Stimulated activated naive CD8-positive, alpha-beta T cell treated with anti-CD3 and anti-CD28 coated beads, Interleukin-15, Interleukin-2, amounts not matched to agents 100 U/mL and 50 U/mL, for 24 hours (primary cell): ENCODE measurements around the gene VWA1.

Experiments
- ATAC-seq: fragments of 150-1000 bp; cut with Tn5 transposase; one replicate; pipeline ENCODE4 v1.10.0; 2021
- DNase-seq: peaks from one replicate; pipeline ENCODE4 v3.0.0; 2021

Gene VWA1, protein sequence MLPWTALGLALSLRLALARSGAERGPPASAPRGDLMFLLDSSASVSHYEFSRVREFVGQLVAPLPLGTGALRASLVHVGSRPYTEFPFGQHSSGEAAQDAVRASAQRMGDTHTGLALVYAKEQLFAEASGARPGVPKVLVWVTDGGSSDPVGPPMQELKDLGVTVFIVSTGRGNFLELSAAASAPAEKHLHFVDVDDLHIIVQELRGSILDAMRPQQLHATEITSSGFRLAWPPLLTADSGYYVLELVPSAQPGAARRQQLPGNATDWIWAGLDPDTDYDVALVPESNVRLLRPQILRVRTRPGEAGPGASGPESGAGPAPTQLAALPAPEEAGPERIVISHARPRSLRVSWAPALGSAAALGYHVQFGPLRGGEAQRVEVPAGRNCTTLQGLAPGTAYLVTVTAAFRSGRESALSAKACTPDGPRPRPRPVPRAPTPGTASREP

DNA sequence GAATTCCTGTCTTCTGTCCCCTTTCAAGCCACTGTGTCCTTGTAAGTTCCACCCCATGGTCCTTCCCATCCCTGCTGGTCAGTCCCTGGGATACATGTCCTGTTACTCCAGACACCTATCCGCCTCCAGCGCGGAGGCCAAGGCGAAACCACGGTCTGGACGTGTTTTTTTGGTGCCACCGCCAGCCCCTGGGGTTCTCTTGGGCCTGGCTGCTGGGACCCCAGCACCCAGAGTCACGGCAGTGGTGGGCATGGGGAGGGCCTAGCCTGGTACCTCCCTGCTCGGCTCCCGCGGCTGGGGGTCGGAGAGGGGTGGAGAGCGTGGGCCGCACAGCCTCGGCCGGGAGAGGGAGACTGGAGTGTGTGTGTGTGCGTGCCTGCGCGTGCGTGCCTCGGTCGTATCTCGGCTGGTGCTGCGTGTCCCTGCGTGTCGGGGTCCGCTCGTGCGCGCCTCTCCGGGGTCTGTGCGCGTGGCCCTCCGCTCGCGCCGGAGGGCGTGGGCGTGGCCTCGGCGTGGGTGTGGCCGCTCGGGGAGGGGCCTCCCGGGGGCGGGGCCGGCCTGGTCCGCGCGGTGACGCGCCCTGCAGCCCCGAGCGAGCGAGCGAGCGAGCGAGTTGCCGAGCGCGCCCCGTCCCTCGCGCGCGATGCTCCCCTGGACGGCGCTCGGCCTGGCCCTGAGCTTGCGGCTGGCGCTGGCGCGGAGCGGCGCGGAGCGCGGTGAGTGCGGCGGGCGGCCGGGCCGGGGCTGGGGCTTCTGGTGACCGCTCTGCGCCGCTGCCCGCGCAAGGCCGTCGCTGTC lies at the start of gene VWA1:
TSS of gene VWA1 (plus strand) at position 585 of the 798 bp plus-strand sequence. CDS start at position 644, 59 bp downstream.
- DNase-seq (peak; percentile 83), ATAC-seq (peak; percentile 47)

DNA sequence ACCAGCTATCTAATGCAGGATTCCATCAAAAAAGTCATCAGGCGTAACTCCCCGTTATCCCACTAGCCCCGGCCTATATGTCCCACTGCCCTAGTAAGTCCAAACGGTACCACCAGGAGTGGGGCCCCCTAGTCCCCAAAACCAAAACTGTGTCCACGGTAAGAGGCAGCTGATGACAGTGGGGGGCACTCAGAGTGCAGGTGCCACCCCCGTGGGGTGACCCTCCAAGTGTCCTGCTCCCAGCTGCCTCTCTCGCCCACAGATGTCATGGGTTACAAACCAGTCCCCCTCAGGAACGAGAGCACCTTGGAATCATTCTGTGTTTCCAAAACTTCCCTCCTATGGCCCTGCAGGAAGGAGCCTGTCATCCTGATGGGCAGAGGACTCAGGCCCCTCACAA lies 49.6 kb upstream of the VWA1 start:
- DNase-seq (no peak), ATAC-seq (no peak)

DNA sequence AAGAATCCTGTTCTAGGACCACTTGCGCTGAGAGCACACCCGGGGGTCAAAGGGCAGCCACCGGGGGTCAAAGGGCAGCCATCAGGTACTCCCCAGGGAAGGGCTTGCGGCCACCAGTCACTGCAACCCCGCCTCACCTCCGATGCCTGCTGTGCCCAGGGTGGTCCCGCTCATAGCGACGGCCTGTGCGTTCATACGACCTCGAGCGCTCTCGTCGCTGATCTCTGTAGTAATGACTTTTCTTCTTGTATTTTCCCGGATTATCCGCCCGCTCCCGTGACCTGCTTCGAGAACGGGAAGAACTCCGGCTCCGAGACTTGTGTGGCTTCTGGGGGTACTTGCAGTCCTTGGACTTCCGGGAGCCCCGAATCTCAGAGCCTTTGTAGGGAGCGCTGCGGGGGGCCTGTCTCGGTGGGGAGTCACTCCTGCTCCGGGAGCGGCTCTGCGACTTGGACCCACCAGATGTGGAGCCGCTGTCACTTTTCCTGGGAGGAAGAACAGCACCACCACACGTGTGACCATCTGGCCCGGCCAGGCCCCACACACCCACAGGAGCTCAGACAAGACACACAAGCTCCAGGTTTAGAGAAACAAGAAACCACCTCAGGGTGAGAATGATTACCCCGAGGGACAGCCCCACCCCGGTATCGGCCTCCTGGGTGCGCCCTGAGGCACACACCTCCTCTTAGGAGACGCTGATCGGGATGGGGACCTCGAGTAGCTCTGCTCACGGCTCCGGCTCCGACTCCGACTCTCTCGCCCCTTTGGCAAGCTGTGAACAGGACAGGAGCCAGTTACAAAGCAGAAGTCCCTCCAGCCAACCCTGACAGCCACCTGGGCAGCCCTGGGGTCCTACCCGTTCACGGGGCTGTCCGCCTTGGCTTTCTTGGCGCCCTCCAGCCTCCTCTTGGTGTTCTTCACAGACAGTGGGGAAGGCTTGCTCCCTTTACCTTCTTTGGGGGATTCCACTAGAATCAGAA lies 48.1 kb upstream of the VWA1 start:
- ATAC-seq (no peak), DNase-seq (no peak)

DNA sequence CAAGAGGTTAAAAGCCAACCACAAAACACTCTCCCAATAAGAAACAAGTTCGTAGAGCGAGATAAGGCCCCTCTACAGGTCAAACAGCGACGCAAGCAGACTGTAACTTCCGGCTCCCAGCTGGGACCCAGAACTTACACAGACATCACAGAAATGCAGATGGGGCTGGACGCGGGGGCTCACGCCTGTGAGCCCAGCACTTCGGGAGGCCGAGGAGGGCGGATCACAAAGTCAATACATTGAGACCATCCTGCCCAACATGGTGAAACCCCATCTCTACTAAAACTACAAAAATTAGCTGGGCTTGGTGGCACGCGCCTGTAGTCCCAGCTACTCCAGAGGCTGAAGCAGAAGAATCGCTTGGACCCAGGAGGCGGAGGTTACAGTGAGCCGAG lies 47.4 kb upstream of the VWA1 start:
- ATAC-seq = no peak
- DNase-seq = no peak

DNA sequence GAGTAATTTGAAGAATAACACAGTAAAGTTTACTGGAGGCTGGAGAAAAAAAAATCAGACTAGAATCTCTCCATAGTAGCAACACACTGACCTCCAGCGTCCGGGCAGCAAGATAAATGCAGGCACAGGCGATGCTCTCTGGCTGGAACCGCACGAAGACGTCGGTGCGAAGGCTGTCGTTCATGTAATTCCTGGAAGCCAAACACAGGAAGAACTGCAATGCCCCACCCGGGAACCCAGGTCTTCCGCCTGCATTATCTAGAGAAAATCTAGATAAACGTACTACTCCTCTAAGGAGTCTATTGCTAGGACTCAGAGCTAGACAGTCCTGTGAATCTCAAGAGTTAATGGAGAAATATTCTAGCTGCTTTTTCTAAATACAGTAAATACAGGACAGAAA lies 44.8 kb upstream of the VWA1 start:
- no peak for DNase-seq
- ATAC-seq = no peak

DNA sequence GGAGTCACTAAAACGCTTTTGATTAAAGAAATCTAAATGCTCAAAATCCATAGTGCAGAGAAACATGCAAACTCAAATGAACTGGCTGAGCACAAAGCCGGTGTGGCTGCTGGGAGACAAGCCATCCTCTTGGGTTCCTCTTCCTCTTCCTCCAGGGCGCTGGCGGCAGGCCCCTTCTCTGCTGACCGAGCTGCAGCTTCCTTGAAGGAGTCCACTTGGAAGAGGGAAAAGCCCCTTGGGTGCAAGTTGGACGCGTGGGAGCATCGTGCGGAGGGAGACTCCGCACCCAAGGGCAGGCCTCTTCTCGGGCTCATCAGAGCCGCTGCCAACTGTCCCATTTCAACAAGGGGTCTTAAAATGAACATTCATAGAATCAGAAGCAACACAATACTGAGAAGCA lies 44.3 kb upstream of the VWA1 start:
- ATAC-seq = no peak
- DNase-seq = no peak

DNA sequence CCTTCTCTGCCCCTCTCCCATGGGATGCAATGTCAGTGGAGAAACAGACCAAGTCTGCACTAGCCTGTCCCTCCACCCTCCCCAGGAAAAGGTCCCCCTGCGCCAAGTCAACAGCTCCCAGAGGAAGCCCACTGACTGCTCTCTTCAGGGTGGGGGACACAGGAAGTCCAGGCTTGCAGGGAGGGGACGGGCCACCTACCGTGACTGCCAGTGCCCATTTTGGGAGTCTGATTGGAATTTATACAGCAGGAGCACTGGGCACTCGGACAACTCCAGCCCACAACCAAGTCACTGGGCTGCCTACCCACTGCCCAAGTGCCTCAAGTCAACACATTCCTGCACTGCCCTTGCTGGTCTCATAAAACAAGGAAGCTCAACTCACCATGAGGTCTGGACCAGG lies 42.5 kb upstream of the VWA1 start:
- DNase-seq = no peak
- no peak for ATAC-seq

DNA sequence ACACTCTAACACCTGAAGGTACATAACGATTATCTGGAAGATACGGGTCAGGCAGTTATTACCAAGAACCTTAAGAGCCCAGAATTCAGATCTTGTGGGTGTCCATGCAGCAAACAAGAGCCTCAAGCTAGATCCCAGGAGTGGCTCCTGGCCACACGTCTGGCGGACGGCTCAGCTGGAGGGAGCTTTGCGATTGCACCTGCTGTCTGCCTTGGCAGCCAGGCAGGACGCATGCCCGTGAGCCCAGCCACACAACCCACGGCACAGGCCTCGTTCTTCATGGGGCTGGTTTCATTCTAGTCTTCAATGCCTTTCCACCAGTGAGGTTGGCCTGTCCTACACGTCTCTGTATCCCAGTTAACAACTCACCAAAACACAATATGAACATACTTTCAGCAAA lies 42.1 kb upstream of the VWA1 start:
- ATAC-seq (no peak), DNase-seq (no peak)

DNA sequence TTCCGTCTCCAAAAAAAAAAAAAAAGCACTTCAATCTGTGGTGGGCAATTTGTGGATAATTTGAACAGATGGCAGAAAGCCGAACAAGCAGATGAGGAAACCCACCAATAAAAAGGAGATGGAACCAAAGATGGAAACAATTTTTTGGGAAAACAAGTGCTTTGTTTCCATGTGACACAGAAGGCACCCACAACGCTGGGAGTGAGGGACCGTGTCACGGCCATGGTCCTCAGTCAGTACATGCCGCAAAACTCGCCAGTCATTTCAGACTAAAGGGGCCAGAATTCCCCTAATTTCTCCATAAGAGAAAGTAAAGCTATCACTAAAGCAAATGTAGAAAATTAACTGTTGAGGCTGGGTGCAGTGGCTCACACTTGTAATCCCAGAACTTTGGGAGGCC lies 41.4 kb upstream of the VWA1 start:
- no peak for ATAC-seq
- DNase-seq = no peak

DNA sequence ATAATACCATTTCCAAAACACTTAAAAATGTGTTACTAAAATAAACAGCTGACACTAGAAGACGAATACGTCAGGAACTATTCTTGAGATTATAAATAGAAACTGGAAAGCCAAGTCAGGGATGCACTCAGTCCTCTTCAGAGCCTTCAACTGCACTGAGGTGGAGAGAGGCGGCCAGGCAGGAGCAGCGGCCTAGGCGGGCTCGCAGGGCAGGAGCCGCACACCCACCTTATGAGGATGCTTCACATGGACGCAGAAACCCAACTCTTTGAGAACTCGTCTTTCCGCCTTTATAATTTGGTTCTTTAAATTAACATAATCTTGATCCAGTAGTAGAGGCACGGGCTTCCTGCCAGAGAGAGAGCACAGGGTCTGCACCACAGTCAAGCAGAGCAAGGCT lies 40.3 kb upstream of the VWA1 start:
- DNase-seq (no peak), ATAC-seq (no peak)

DNA sequence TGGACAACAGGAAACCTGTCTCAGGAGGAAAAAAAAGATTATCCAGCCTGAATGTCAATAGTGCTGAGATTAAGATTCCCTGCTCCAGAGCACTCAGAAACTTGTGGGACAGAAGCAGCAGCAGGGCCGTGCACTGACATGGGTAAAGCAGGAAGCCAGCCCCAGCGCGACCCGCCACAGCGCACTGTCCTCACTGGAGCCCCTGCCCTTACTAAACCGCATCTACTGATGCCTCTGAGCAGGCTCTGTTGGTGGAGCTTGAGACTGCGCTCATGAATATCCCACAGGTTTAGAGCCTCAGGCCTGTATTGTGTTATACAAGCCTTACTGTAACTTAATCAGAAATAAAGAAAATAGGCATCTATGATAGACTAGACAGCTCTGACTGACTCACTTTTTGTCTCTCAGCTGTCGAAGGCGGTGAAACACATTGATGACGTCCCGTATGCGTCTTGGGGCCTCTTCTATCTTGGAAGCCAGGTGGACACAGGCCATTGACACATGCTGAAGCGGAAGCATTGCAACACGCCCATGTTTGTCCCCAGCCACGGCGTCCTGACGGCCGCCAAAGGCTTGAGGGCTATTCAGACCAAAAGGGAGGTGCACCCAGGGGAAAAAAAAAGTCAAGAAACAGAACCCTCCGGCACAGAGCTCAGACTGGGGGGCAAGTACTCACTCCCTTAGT lies 37.5 kb upstream of the VWA1 start:
- no peak for DNase-seq
- no peak for ATAC-seq

DNA sequence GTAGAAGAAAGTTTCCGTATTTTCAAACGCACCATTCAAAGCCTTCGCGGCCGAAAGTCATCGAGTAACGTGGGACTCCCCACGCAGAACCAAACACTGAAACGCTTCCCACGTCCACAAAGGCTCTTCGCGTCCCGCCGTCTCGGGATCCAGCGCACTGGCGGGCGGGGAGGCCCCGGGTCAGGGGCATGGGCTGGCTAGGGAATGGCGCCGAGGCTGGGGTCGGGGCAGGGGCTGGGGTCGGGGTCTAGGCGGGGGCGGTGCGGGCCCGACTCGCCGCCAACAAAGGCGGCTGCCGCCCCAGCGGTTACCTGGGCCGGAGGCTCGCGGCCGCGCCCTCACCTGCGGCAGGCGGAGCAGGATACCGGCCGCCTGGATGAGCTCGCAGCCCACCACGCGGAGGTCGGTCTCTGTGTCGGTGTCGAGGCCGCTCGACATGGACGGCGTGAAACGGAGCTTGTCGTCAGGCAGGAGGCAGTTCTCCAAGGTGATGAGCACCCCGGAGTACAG lies 36.8 kb upstream of the VWA1 start:
- DNase-seq = no peak
- ATAC-seq = no peak

DNA sequence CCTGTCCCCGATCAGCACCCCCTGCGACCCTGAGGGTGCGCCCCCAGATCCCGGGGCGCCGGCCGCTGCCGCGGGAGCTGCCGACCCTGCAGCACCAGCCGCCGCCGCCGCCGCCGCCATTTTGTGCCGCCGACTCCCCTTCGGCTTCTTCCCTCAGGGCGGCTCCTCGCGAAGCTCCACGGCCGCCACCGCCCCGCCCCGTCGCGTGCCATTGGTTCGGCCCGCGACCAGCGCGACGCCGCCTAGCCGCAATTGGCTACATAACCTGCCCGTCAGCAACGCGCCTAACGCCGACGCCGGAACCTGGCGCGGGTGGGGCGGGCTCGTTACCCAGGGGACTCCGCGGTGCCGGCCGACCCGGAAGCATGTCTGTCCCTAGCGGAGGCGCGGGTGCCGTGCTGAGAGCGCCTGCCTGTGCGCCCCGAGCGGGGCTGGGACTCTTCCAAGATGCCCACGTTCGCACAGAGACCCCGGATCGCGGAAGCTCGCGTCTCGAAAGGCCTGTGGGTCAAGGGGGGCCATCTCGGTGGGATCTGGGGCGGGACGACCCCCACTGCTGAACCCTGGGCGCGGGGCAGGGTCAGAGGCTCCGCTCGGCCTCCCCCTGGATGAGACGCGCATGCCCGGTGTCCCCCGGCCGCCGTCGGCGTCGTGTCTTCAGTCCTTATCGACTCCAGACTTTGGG lies 36.2 kb upstream of the VWA1 start, which contains the start of gene CCNL2:
TSS of gene CCNL2 (minus strand) at position 149 of the 685 bp plus-strand sequence. CDS start at position 120, 29 bp downstream.
- ATAC-seq = peak; percentile 99
- DNase-seq = peak; percentile 100

DNA sequence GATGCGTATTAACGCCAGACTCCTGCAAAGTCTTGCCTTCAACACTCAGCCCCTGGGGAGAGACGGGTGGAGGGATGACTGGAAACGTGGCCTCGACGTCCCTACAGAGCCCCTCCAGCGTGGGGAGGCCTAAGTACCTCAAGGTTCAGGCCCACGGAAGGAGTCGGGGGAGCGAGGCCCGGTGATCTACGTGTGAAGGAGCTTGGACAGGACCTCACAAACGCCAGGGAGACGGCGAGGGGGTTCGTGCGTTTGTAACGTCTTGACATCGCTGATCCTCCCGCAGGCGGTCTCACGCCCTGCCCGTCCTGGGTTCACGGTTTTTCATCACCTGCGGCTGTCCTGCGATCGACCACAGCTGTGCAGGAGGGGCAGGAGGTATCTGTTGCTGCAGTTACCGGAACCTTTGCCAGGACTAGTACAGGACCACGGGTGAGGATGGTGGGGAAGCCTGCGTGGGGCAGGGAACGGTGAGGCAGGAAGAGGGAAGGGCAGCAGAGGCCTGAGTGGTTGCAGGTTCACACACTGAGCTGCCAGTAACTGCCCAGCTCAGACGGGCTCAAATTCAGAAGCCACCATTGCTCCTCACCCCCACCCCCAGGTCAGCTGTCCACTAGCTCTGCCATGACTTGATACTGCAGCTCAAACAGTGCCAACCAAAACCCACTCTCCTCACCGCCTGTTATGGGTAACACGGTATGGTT lies 35.5 kb upstream of the VWA1 start:
- ATAC-seq = peak; percentile 0
- no peak for DNase-seq

DNA sequence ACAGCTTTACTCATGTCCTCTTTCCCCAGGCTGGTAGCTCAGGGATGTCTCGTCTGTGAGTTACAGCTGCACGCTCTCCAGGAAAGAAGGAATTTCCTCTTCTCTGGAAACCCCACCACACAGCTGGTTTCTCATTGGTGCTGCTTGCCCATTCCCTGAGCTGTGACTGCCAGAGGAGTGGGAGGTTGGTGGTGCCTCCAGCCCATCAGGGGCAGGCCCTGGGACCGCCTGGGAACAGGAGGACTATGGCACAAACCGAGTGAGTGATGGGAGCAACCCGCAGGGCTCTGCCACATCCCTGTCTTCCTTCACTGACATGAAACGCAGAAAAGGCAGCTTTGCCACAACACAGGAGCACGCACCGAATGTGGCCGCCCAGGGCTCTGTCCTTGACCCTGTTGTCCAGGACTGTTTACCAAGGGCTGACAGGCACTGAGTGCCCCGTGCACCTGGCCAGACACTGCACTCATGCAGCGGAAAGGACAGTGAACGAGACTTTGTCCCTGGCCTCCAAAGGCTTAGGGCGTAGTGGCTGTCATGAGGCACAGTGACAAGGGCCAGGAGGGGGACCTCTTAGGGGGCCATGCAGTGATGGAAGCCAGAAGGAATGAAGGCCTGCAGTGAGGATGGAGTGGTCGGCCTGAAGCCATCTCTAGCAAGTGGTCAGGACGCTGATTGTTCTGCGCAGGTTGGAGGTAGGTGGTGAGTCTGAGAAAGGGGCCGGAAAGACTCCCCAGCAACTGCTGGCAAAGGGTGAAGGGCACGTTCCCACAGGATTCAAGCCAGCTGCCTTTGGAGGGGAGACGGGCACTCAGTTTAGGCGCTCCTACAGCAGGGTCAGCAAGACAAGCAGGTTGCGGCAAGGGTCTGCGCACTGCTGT lies 34.7 kb upstream of the VWA1 start:
- ATAC-seq = no peak

DNA sequence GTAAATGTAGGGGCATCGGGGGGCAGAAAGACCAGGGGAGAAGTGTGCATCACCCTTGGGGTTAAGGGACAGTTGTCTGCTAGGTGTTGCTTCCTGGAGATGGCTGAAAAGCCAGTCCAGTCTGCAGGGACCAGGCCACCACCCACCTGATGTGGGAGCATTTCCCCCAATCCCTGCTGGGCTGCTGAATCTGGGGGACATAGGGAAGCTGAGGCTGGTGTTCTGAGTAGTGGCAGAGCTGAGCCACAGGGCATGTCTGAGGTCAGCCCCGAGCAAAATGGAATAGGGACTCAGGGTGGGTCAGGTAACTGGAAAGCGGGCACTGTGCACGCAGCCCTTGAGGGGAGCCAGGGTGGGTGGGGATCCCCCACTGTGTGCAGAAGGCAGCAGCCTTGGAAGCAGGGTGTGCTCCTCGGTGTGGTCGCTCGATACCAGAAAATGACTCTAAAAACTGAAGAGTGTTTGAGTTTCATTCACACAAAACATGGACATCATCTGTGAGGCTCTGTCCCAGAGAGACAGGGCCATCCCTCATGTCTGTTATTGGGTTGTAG lies 34.0 kb upstream of the VWA1 start:
- DNase-seq (no peak), ATAC-seq (no peak)

More for the DNA sequence above, 34.7 kb upstream of the VWA1 start:
- DNase-seq = no peak

DNA sequence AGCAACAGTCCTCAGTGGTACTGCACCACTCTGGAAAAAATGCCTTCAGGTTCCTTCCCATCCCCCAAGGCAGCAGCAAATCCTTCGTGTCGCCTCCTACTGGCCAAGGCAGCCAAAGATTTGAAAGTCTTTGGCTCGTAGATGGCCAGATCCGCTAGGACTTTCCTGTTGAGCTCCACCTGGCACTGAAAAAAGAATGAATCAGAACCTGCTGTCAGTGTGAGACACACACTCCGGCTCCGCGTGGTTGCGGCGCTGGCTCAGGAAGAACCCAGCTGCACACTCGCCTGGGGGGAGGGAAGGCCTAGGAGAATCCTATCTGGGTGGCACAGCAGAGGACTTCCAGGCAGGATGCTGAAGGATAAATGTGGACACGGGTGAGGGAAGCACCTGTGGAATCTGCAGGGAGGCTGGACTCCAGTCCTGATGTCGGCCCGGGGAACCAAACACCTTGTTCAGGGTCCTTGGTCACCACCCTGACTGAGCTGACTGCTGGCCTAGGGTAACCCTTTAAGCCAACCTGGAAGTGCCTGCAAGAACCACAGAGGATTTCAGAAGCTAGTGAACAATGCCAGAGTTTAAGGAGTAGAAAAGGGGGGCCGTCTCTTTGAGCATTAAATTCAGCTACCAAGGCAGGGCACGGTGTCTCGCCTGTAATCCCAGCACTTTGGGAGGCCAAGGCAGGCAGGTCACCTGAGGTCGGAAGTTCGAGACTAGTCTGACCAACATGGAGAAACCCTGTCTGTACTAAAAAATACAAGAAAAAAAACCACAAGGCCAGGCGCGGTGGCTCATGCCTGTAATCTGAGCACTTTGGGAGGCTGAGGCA lies 33.2 kb upstream of the VWA1 start:
- ATAC-seq = no peak
- DNase-seq = peak; percentile 65
